H9 (cell line): ENCODE results near the gene TECPR2. TPM values are rescaled to one million over a fixed set of nuclear protein-coding genes. Genes with fewer than 3 reads are reported as not detected.
A peak's percentile ranks its signal among the peaks of the same experiment; 100 is the strongest.

ENCODE experiments used
- DNase-seq: peaks from one replicate; pipeline ENCODE4 v3.0.0-alpha.2; 2017
- H2AFZ ChIP-seq: one replicate; pipeline ENCODE4 v1.6.1; 2013; ENCODE audit warnings: mild to moderate bottlenecking, low read length, control low read depth, moderate library complexity
- H2AK5ac ChIP-seq: 2 replicates; pipeline ENCODE4 v1.6.1; 2013; ENCODE audit warnings: low read length, control low read depth, mixed read lengths; ENCODE audit not compliant: insufficient read length
- H2BK120ac ChIP-seq: one replicate; pipeline ENCODE4 v1.6.1; 2013; ENCODE audit warnings: low read depth, mild to moderate bottlenecking, low read length, control low read depth, inconsistent platforms; ENCODE audit not compliant: poor library complexity, severe bottlenecking
- H2BK12ac ChIP-seq: 2 replicates; pipeline ENCODE4 v1.6.1; 2013; ENCODE audit warnings: low read length, control low read depth, mixed read lengths, low read depth; ENCODE audit not compliant: insufficient read length
- H2BK15ac ChIP-seq: 2 replicates; pipeline ENCODE4 v1.6.1; 2013; ENCODE audit warnings: low read depth, low read length, control low read depth
- H2BK20ac ChIP-seq: one replicate; pipeline ENCODE4 v1.6.1; 2013; ENCODE audit warnings: low read depth, mild to moderate bottlenecking, low read length, control low read depth, inconsistent platforms; ENCODE audit not compliant: poor library complexity, severe bottlenecking
- H2BK5ac ChIP-seq: 2 replicates; pipeline ENCODE4 v1.6.1; 2013; ENCODE audit warnings: low read length, control low read depth, mixed read lengths; ENCODE audit not compliant: insufficient read length
- H3K14ac ChIP-seq: 2 replicates; pipeline ENCODE4 v1.6.1; 2013; ENCODE audit warnings: low read length, control low read depth; ENCODE audit not compliant: insufficient read depth
- H3K18ac ChIP-seq: 2 replicates; pipeline ENCODE4 v1.6.1; 2013; ENCODE audit warnings: low read depth, mild to moderate bottlenecking, mixed read lengths, low read length, control low read depth; ENCODE audit not compliant: insufficient read length
- H3K23ac ChIP-seq: 2 replicates; pipeline ENCODE4 v1.6.1; 2013; ENCODE audit warnings: low read length, control low read depth, mixed read lengths, low read depth; ENCODE audit not compliant: insufficient read length
- H3K23me2 ChIP-seq: 2 replicates; pipeline ENCODE4 v1.6.1; 2013; ENCODE audit warnings: low read depth, mild to moderate bottlenecking, mixed read lengths, low read length, control low read depth; ENCODE audit not compliant: insufficient read length, poor library complexity, severe bottlenecking
- H3K27ac ChIP-seq: 2 replicates; pipeline ENCODE4 v1.5.1; 2013; ENCODE audit warnings: low read length, control low read depth, mixed read lengths, low read depth; ENCODE audit not compliant: insufficient read length
- H3K27me3 ChIP-seq: 2 replicates; pipeline ENCODE4 v1.6.1; 2013; ENCODE audit warnings: low read length, control low read depth, inconsistent platforms; ENCODE audit not compliant: insufficient read depth
- H3K4ac ChIP-seq: 2 replicates; pipeline ENCODE4 v1.6.1; 2013; ENCODE audit warnings: low read depth, mild to moderate bottlenecking, control low read depth, inconsistent platforms, low read length, moderate library complexity
- H3K4me1 ChIP-seq: 2 replicates; pipeline ENCODE4 v1.6.1; 2013; ENCODE audit warnings: low read length, control low read depth, inconsistent platforms; ENCODE audit not compliant: insufficient read depth
- H3K4me2 ChIP-seq: 2 replicates; pipeline ENCODE4 v1.6.1; 2013; ENCODE audit warnings: low read length, control low read depth, mixed read lengths; ENCODE audit not compliant: insufficient read length, insufficient read depth
- H3K56ac ChIP-seq: 2 replicates; pipeline ENCODE4 v1.6.1; 2013; ENCODE audit warnings: low read depth, mild to moderate bottlenecking, mixed read lengths, low read length, control low read depth; ENCODE audit not compliant: insufficient read length
- H3K79me1 ChIP-seq: 2 replicates; pipeline ENCODE4 v1.6.1; 2013; ENCODE audit warnings: low read depth, mild to moderate bottlenecking, moderate library complexity, low read length, control low read depth, inconsistent platforms; ENCODE audit not compliant: insufficient read depth, poor library complexity, severe bottlenecking
- H3K79me2 ChIP-seq: 2 replicates; pipeline ENCODE4 v1.6.1; 2013; ENCODE audit warnings: low read length, control low read depth, inconsistent platforms; ENCODE audit not compliant: insufficient read depth
- H3K9ac ChIP-seq: 2 replicates; pipeline ENCODE4 v1.6.1; 2013; ENCODE audit warnings: low read length, control low read depth, mixed read lengths; ENCODE audit not compliant: insufficient read length; ENCODE audit errors: extremely low read depth
- H3K9me3 ChIP-seq: one replicate; pipeline ENCODE4 v1.6.1; 2013; ENCODE audit warnings: low read depth, low read length, inconsistent platforms; ENCODE audit not compliant: control insufficient read depth
- H3T11ph ChIP-seq: one replicate; pipeline ENCODE4 v1.6.1; 2013; ENCODE audit warnings: mild to moderate bottlenecking, low read length, control low read depth, inconsistent platforms
- H4K20me1 ChIP-seq: one replicate; pipeline ENCODE4 v1.6.1; 2013; ENCODE audit not compliant: control insufficient read depth, insufficient read length, insufficient read depth
- H4K5ac ChIP-seq: 2 replicates; pipeline ENCODE4 v1.6.1; 2013; ENCODE audit warnings: low read depth, mild to moderate bottlenecking, mixed read lengths, low read length, control low read depth; ENCODE audit not compliant: insufficient read length
- H4K8ac ChIP-seq: replicated peaks from 2 replicates; pipeline ENCODE4 v1.6.1; 2013; ENCODE audit warnings: low read length, control low read depth, mixed read lengths, low read depth; ENCODE audit not compliant: insufficient read length
- H4K91ac ChIP-seq: 2 replicates; pipeline ENCODE4 v1.6.1; 2013; ENCODE audit warnings: low read depth, mild to moderate bottlenecking, moderate library complexity, mixed read lengths, low read length, control low read depth; ENCODE audit not compliant: insufficient read length
- H3K27ac Mint-ChIP-seq, 3 experiments: 2 replicates in 2 of 3; 3 replicates in 1 of 3; pipeline ENCODE4 v1.8.0; 2020 to 2021; ENCODE audit warnings: mixed read lengths in 3 of 3, mild to moderate bottlenecking in 1 of 3, moderate library complexity in 1 of 3
- H3K27me3 Mint-ChIP-seq: 2 replicates; pipeline ENCODE4 v1.8.0; 2021; ENCODE audit warnings: low read depth, mild to moderate bottlenecking, moderate library complexity, mixed read lengths
- H3K36me3 Mint-ChIP-seq, 3 experiments: 2 replicates in 2 of 3; 3 replicates in 1 of 3; pipeline ENCODE4 v1.8.0; 2020 to 2021; ENCODE audit warnings: low read depth in 3 of 3, mixed read lengths in 3 of 3; ENCODE audit not compliant: insufficient read depth in 1 of 3
- H3K4me1 Mint-ChIP-seq, 2 experiments: 2 replicates each; pipeline ENCODE4 v1.8.0; 2020; ENCODE audit warnings: mixed read lengths in 2 of 2
- H3K4me3 Mint-ChIP-seq, 2 experiments: 2 replicates in 1 of 2; 3 replicates in 1 of 2; pipeline ENCODE4 v1.8.0; 2020 to 2021; ENCODE audit warnings: mild to moderate bottlenecking in 2 of 2, mixed read lengths in 2 of 2, moderate library complexity in 1 of 2
- H3K9me3 Mint-ChIP-seq, 2 experiments: 2 replicates in 1 of 2; 3 replicates in 1 of 2; pipeline ENCODE4 v1.8.0; 2020; ENCODE audit warnings: mild to moderate bottlenecking in 2 of 2, mixed read lengths in 2 of 2, moderate library complexity in 1 of 2
- CTCF ChIP-seq: fragments of 200-600 bp; sonication (generic); conservative IDR thresholded peaks from 3 replicates; pipeline ENCODE4 v1.8.0; 2021; ENCODE audit warnings: antibody characterized with exemption, mild to moderate bottlenecking
- WGBS: extraction: QIAGEN DNeasy Blood & Tissue Kit; methylation state at CpG from one replicate; pipeline ENCODE4 v1.1.7; 2013; ENCODE audit warnings: missing lambda C conversion rate, low lambda C conversion rate, mixed read lengths; ENCODE audit not compliant: insufficient read length; ENCODE audit errors: extremely low coverage; 5-methylcytosine and 5-hydroxymethylcytosine counted together
- total RNA-seq: library from RNA; stranded (reverse); gene quantifications from 2 replicates; pipeline ENCODE4 v1.2.1, GENCODE V29; 2021

TECPR2 gene
- total RNA-seq, 1 experiment from 2014 or later, result 15.4 TPM

- H3K27ac ChIP-seq, result no peak overlapping the region
- H3K27me3 Mint-ChIP-seq, result no peaks in the 10 kb centered on the region; the same call in 1 of the 2 replicates
Measured at GRCh38 chr14:102493096-102493495, 130.4 kb downstream of the TECPR2 start.

More at GRCh38 chr14:102493096-102493495, 130.4 kb downstream of the TECPR2 start:
- Histone ChIP-seq H4K91ac (no peak overlapping the region), H2BK120ac (no peak overlapping the region), H4K5ac (no peak overlapping the region), H3K23ac (no peak overlapping the region), H3K14ac (no peak overlapping the region), H3K9me3 (no peaks in the 10 kb centered on the region), H3K23me2 (no peaks in the 10 kb centered on the region), H2AK5ac (no peak overlapping the region), H2BK20ac (no peak overlapping the region), H2AFZ (no peak overlapping the region), H3K79me1 (no peaks in the 10 kb centered on the region), H3K56ac (no peak overlapping the region), H3K27me3 (no peaks in the 10 kb centered on the region), H4K8ac (no peak overlapping the region), H3K18ac (no peak overlapping the region), H4K20me1 (no peaks in the 10 kb centered on the region), H3K79me2 (no peaks in the 10 kb centered on the region), H2BK15ac (no peak overlapping the region), H2BK12ac (no peak overlapping the region), H3K4ac (no peak overlapping the region), H3K4me2 (no peak overlapping the region), H3K9ac (no peak overlapping the region), H3K4me1 (no peaks in the 10 kb centered on the region), H3T11ph (no peak overlapping the region), H2BK5ac (no peak overlapping the region)
- no peaks in the 10 kb centered on the region for H3K4me1 Mint-ChIP-seq
- TF ChIP-seq CTCF, result no peak
- no peak for DNase-seq
- peaks cover 0 to 2% (median 1%) of the 10 kb centered on the region in 3 experiments; a peak in 2 of 7 replicates for H3K36me3 Mint-ChIP-seq
- no peaks in the 10 kb centered on the region; a peak in 1 of 5 replicates for H3K9me3 Mint-ChIP-seq
- no CpG with 5 or more reads among the region's 15 CpGs for WGBS
- no peak overlapping the region for H3K4me3 Mint-ChIP-seq
- H3K27ac Mint-ChIP-seq, result peak overlapping the region in 1 of 3 experiments; percentile 20; a peak in 1 of 7 replicates
